HG03565 (cell line): Measurements from ENCODE around the gene FST.

Experiments
- ATAC-seq: cut with Tn5 transposase; IDR thresholded peaks from one replicate; pipeline ENCODE4 v1.9.1; 2021; ENCODE audit warnings: mild to moderate bottlenecking, moderate library complexity; ENCODE audit not compliant: unreplicated experiment

The FST gene

DNA sequence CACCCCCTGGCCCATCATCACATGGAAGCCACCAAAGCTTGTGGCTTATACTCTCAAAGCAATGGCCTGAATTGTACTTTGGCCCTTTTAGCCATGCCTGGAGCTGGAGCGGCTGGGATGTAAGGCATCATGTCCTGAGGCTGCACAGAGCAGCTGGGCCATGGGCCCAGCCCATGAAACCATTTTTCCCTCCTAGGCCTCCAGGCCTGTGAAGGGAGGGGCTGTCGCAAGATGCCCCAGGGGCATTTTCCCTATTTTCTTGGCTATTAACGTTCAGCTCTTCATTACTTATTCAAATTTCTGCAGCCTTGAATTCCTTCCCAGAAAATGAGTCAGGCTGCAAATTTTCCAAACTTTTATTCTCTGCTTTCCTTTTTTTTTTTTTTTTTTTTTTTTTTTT, 27.7 kb downstream of the FST start:
- ATAC-seq: no peak

DNA sequence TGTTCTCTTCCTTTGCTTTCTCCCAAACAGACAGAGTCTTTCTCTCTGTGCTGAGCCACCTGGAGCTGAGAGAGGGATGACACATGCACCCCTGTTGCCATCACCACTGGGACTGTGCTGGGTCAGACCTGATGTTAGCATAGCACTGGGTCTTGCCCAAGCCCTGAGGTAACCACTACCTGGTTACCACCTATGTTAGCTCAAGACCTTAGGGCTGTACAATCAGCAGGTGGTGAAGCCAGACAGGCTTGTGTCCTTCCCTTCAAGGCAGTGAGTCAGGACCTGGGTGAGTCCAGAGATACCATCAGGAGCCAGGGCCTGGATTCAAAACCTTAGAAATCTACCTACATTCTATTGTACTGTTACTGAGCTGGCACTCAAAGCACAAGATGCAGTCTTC, 32.1 kb downstream of the FST start:
- ATAC-seq: no peak

- no peak for ATAC-seq
Observed at GRCh38 chr5:53515988-53516387, 35.6 kb downstream of the FST start.

DNA sequence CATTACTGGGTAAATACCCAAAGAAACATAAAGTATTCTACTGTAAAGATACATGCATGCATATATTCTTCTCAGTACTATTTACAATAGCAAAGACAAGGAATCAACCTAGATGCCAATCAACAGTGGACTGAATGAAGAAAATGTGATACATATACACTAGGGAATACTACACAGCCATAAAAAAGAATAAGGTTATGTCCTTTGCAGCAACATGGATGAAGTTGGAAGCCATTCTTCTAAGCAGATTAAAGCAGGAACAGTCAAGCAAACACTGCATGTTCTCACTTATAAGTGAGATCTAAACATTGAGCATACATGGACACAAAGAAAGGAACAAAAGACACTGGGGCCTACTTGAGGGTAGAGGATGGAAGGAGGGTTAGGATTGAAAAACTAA, 40.4 kb downstream of the FST start:
- ATAC-seq: no peak
